GM13977 (cell line): ENCODE data around the gene ACTN4.

Experiments used
- DNase-seq: peaks from one replicate; pipeline ENCODE4 v3.0.0; 2012; ENCODE audit warnings: low spot score
- in situ Hi-C: fragments of 300-500 bp; cut with MboI; formaldehyde crosslinking; loops from one replicate; pipeline ENCODE4 v1.12.0; 2022; ENCODE audit warnings: low sequenced_read_pairs, low pct_unique_long_range_greater_than_20kb, mixed read lengths, inconsistent platforms; ENCODE audit not compliant: unreplicated experiment
- TF ChIP-seq, protein P1 (sequence below): IDR thresholded peaks from 2 replicates; pipeline ENCODE4 v1.5.1; 2012; ENCODE audit warnings: mild to moderate bottlenecking, control low read depth; ENCODE audit not compliant: insufficient read depth; ENCODE audit errors: extremely low read depth, missing control alignments

ACTN4 gene

DNA sequence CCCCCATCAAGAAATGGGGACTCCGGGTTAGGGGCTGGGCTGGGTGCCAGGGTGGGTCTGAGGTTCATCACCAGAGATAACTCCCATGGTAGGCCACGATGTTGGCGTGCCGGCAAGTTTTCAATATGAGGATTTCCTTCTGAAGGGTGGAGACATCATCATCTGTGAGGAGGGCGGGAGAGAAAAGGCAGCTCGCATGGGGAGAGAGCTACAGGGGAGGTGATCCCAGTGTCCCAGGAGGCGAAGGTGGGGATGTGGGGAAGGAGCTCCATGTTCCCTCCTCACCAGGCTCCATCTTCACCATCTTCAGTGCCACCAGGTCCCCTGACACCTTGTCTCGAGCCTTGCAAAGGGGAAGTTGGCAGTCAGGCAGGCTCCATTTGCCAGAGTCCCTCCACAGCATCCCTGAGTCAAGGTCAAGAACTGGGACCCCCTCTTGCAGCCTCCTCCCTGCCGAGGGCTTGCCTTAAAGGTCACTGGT is 30.1 kb upstream of the ACTN4 start:
- in situ Hi-C loops = no loop called here
- TF ChIP-seq, protein P1, sequence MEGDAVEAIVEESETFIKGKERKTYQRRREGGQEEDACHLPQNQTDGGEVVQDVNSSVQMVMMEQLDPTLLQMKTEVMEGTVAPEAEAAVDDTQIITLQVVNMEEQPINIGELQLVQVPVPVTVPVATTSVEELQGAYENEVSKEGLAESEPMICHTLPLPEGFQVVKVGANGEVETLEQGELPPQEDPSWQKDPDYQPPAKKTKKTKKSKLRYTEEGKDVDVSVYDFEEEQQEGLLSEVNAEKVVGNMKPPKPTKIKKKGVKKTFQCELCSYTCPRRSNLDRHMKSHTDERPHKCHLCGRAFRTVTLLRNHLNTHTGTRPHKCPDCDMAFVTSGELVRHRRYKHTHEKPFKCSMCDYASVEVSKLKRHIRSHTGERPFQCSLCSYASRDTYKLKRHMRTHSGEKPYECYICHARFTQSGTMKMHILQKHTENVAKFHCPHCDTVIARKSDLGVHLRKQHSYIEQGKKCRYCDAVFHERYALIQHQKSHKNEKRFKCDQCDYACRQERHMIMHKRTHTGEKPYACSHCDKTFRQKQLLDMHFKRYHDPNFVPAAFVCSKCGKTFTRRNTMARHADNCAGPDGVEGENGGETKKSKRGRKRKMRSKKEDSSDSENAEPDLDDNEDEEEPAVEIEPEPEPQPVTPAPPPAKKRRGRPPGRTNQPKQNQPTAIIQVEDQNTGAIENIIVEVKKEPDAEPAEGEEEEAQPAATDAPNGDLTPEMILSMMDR = no peak
- DNase-seq = no peak

DNA sequence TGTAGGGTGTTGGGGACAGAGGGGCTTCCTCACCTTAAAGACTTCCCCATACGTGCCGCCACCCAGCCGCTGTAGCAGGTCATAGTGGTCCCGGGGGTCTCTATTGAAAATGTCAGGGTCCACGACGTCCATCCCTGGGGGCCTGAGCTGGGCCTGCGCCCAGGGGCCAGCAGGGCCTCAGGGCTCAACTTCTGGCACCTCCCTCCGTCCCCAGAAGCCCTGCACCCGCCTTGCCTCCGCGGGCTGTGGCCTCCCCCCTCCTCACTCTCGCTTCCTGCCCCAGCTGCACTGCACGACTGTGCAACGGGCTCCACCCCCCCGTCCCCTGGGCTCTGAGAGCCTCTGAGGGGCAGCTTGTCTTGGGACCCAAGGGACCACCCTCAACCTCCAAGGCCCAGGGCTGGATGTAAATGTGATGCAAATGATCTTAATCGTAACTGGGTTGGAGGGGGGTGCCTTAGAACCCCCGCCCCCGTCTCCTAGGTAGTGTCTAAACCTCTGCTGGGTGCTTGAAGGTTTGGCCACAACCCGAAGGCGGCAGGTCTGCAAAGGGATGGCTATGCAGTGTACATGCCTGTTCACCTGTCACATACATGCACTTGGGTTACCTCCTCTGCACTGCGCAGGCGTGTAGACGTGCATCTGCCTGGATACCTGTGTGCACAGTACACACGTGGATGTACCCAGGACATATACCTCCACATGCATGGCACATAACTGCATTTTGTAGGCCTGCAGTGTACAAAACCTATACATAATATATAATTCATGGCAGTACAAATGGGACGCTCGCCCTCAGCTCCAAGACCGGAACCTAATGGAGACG is 29.5 kb upstream of the ACTN4 start, which contains the start of gene MAP4K1:
TSS of gene MAP4K1 (minus strand) at position 190 of the 826 bp plus-strand sequence. CDS start at position 132, 58 bp downstream.
- TF ChIP-seq, protein P1 = no peak
- DNase-seq = peak; percentile 85
- in situ Hi-C loops = no loop called here

DNA sequence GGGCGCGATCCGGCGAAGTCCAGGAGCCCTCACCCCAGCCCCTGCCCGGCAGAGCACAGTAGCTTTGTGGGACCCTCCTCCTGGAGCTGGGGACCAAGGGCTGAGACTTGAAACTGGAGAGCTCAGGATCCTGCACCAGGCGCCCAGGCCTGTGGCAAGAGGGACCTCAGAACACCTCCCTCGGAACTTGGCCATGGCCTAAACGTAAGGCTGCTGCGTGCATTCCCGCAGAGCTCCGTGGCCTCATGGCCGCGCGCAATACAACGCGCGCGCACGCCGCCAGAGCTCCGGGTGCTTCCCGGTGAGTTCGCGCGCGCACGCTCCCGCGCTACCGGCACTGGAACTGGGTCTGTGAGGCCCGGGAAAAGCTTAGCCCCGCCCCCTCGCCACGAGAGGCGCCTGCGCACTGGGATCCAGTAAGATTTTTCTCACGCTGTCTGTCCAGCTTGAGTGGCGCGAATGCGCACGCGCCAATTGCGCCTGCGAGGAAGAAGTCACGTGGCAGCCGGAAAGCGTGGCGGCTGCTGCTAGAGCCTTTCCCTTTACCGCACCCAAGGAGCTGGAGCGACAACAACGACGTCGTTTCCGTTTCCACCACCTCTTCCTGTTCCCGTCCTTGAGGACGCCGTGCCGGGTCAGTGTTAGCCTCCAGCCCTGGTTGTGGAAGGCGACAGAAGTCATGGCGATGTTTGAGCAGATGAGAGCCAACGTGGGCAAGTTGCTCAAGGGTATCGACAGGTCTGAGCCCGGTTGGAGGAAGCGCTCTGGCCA is 28.7 kb upstream of the ACTN4 start, which contains the start of gene EIF3K:
TSS of gene EIF3K (plus strand) at position 599 of the 771 bp plus-strand sequence. CDS start at position 680, 81 bp downstream.
- in situ Hi-C loops = no loop called here
- TF ChIP-seq, protein P1 = no peak
- peak; percentile 98 for DNase-seq

DNA sequence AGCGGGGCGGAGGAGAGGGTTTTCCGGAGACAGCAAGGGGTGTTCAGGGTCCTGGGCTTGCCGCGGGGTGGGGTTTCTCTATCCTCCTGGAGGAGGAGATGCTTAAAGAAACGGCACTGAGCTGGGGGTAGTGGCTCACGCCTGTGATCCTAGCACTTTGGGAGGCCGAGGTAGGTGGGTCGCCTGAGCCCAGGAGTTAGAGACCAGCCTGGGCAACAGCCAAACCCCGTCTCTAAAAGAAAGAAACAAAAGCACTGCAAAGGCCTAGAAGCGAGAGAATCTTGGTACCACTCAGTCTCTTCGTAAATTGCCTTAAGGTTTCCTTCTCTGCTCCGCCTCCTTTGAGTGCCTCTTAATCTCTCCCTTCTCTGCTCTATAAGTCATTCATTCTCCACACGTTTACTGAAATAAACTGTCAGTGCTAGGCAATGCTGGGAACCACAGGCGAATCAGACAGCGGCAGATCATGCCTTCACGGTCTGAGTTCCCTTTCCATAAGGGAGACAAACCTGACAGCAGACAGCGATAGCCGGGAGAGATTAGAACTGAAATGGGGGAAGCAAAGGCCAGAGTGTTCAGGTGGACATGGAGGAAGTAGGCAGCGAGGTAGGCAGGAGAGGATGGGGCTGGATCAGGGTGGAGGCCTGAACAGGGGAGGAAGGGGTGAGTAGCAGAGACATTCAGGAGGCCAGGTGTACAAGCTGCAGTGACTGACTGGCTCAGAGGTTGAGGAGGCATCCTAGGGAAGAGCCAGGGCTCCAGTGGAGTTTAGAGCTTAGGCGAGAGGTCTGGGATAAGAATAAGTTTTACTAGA is 27.9 kb upstream of the ACTN4 start:
- in situ Hi-C loops = no loop called here
- TF ChIP-seq, protein P1 = no peak
- DNase-seq = no peak

DNA sequence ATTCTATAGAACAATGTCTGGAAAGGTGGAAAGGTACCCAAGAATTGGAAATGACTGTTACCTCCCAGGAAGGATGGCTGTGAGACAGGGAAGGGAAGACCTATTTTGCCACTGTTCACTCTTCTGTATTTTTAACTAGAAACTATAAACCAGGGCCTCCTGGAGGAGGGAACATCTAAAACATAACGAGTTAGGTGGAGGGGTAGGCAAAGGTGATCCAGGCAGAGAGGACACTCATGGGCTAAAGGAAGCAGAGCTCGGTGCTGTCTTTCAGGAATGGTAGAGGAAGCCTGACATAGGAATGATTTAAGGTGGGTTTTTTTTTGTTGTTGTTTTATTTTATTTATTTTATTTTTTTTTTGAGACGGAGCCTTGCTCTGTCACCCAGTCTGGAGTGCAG is 22.6 kb upstream of the ACTN4 start:
- DNase-seq = no peak
- TF ChIP-seq, protein P1 = no peak
- in situ Hi-C loops = no loop called here

DNA sequence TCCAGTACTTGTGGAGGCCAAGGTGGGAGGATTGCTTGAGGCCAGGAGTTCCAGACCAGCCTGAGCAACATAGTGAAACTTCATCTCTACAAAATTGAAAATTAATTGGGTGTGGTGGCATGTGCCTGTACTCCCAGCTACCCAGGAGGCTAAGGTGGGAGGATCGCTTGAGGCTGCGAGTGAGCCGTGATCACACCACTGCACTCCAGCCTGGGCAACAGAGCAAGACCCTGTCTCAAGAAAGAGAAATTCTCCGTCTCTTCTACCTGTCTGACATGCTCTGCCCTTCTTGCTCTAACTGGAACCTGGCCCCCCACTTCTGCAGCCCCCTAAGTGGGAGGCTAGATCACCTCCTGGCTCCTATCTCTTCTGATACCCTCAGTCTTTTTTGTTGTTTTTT is 21.0 kb upstream of the ACTN4 start:
- DNase-seq = no peak
- in situ Hi-C loops = no loop called here
- TF ChIP-seq, protein P1 = no peak
